Right lobe of liver (tissue), 4 donors: ENCODE measurements around the gene MIA.
A peak's percentile ranks its signal among the peaks of the same experiment; 100 is the strongest.

Source experiments
- POLR2A ChIP-seq: fragments of 450-650 bp; IDR thresholded peaks from one replicate; pipeline ENCODE4 v1.6.1; 2017; ENCODE audit warnings: antibody characterized with exemption, mild to moderate bottlenecking
- TF ChIP-seq, protein P1 (sequence below), 4 donors: fragments of 200-600 bp in 3 of 4; fragments of 450-650 bp in 1 of 4; IDR thresholded peaks; one replicate each; pipeline versions ENCODE4 v1.5.1 to v1.8.0; 2016 to 2022; ENCODE audit warnings: antibody characterized with exemption in 4 of 4, mild to moderate bottlenecking in 2 of 4
- donor health status: DM: no; HTN: no; CAD: no.
- donor health status: DM: no; HTN: no; CAD: no.
- donor health status: DM: no; HTN: yes; CAD: no.

DNA sequence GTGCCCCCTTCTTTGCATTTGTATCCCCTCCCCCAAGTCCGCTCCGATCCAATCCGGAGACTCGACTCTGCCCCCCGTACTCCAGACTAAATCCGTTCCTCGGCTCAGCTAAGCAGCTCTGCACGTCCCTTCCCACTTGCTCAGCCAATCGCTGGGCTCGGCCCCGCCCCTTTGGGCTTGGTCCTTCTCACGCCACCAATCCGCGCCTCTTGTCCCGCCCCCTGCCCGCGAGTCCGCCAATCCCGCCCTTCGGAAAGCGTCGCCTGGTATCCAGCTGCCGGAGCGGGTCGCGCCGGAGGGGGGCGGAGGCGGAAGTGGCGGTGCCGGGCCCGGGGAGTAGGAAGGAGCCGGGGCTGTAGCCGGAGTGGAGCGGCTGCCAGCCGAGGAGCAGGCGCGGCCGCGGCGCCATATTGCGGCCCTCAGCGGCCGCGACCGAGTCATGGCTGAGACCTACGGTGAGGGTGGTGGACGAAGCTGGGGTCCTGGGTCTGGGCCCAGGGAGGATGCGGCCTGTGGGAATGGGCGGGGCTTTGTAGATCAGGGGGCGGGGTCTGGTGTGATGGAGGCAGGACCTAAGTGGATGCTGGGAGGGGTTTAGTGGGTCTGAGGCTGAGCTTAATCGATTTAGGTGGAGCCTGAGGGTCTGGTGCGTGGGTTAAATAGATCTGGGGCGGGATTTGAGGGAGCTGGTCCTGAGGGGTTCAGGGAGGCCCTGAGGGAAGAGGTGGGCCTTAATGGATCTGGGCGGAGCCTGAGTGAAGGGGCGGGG, 2.8 kb downstream of the MIA start, which contains the start of gene RAB4B:
- TF ChIP-seq, protein P1, sequence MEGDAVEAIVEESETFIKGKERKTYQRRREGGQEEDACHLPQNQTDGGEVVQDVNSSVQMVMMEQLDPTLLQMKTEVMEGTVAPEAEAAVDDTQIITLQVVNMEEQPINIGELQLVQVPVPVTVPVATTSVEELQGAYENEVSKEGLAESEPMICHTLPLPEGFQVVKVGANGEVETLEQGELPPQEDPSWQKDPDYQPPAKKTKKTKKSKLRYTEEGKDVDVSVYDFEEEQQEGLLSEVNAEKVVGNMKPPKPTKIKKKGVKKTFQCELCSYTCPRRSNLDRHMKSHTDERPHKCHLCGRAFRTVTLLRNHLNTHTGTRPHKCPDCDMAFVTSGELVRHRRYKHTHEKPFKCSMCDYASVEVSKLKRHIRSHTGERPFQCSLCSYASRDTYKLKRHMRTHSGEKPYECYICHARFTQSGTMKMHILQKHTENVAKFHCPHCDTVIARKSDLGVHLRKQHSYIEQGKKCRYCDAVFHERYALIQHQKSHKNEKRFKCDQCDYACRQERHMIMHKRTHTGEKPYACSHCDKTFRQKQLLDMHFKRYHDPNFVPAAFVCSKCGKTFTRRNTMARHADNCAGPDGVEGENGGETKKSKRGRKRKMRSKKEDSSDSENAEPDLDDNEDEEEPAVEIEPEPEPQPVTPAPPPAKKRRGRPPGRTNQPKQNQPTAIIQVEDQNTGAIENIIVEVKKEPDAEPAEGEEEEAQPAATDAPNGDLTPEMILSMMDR (IDR thresholded peaks at IDR 0.05), result peak in 2 of 4 donors; percentile 21 to 23
- peak; percentile 64 for TF ChIP-seq POLR2A
